B cell (primary cell): ENCODE data around the gene TTLL5. TPM values are rescaled to one million over a fixed set of nuclear protein-coding genes. Genes with fewer than 3 reads are reported as not detected.

Experiments used
- ATAC-seq: fragments of 200-7000 bp; cut with Tn5 transposase; one replicate; pipeline ENCODE4 v1.10.0; 2021; ENCODE audit warnings: low read depth, mild to moderate bottlenecking, moderate number of reproducible peaks, moderate library complexity
- CTCF ChIA-PET: fragments of 350-600 bp; sonication (Branson Sonifier 250); formaldehyde crosslinking; loops from one replicate; lab custom pipeline; 2021; ENCODE audit warnings: antibody characterized with exemption, inconsistent platforms; lab: Charles Lee
- POLR2A ChIA-PET: fragments of 350-600 bp; sonication (Branson Sonifier 250); formaldehyde crosslinking; loops from one replicate; lab custom pipeline; 2021; ENCODE audit warnings: antibody characterized with exemption; lab: Charles Lee
- DNase-seq: peaks from one replicate; pipeline ENCODE4 v3.0.0; 2013
- H2AFZ ChIP-seq: 2 replicates; pipeline ENCODE4 v1.6.1; 2012; ENCODE audit warnings: mild to moderate bottlenecking, low read depth, low read length; ENCODE audit not compliant: insufficient read depth, poor library complexity, severe bottlenecking
- H3K27ac ChIP-seq, 2 donors: 1 replicate in 1 of 2; 2 replicates in 1 of 2; pipeline ENCODE4 v1.5.1; 2012 to 2013; ENCODE audit warnings: low read length in 2 of 2, mild to moderate bottlenecking in 2 of 2, moderate library complexity in 1 of 2
- H3K27me3 ChIP-seq, 4 experiments: fragments of 200-600 bp in 1 of 4; sonication (generic) in 1 of 4; replicated peaks in 1 of 4; 1 replicate in 2 of 4; 2 replicates in 2 of 4; pipeline versions ENCODE4 v1.6.1 to v1.7.0; 2013 to 2016; ENCODE audit warnings: low read length in 3 of 4, mild to moderate bottlenecking in 2 of 4, mixed read lengths in 1 of 4, moderate library complexity in 1 of 4; ENCODE audit not compliant: insufficient read depth in 4 of 4, control insufficient read depth in 3 of 4; ENCODE audit errors: control extremely low read depth in 1 of 4
- H3K36me3 ChIP-seq, 2 experiments: replicated peaks in 1 of 2; 1 replicate in 1 of 2; 2 replicates in 1 of 2; pipeline versions ENCODE4 v1.6.1 to v1.7.1; 2013; ENCODE audit warnings: low read length in 1 of 2; ENCODE audit not compliant: insufficient read depth in 2 of 2, control insufficient read depth in 1 of 2; ENCODE audit errors: control extremely low read depth in 1 of 2, extremely low read depth in 1 of 2
- H3K4me1 ChIP-seq, 2 donors: fragments of 200-600 bp in 1 of 2; sonication (generic) in 1 of 2; 1 replicate in 1 of 2; 2 replicates in 1 of 2; pipeline versions ENCODE4 v1.5.1 to v1.6.1; 2013 to 2017; ENCODE audit warnings: low read length in 2 of 2; ENCODE audit not compliant: control insufficient read depth in 2 of 2, insufficient read depth in 2 of 2
- H3K4me2 ChIP-seq: replicated peaks from 2 replicates; pipeline ENCODE3; 2012; ENCODE audit warnings: mild to moderate bottlenecking, low read depth, low read length; ENCODE audit not compliant: poor library complexity, severe bottlenecking
- H3K4me3 ChIP-seq, 5 experiments: fragments of 200-600 bp in 1 of 5; sonication (generic) in 1 of 5; 1 replicate in 3 of 5; 2 replicates in 2 of 5; pipeline versions ENCODE4 v1.5.1 to v1.7.0; 2011 to 2016; ENCODE audit warnings: low read length in 4 of 5, mild to moderate bottlenecking in 4 of 5, low read depth in 2 of 5, control low read depth in 1 of 5, moderate library complexity in 1 of 5; ENCODE audit not compliant: insufficient read depth in 1 of 5; ENCODE audit errors: control extremely low read depth in 1 of 5, extremely low read depth in 1 of 5
- H3K79me2 ChIP-seq: fragments of 200-600 bp; sonication (generic); one replicate; pipeline ENCODE4 v1.6.0; 2016; ENCODE audit warnings: low read length; ENCODE audit not compliant: control insufficient read depth, insufficient read depth
- H3K9ac ChIP-seq: fragments of 200-600 bp; sonication (generic); 2 replicates; pipeline ENCODE4 v1.6.1; 2017; ENCODE audit warnings: mild to moderate bottlenecking, low read length, moderate library complexity
- H3K9me3 ChIP-seq, 3 donors: one replicate each; pipeline versions ENCODE4 v1.6.1 to v1.7.1; 2013; ENCODE audit warnings: low read length in 2 of 3; ENCODE audit not compliant: control insufficient read depth in 2 of 3, insufficient read depth in 1 of 3; ENCODE audit errors: control extremely low read depth in 1 of 3
- H4K20me1 ChIP-seq: 2 replicates; pipeline ENCODE4 v1.6.0; 2012; ENCODE audit warnings: mild to moderate bottlenecking, low read length; ENCODE audit not compliant: insufficient read depth, control insufficient read depth, poor library complexity, severe bottlenecking
- H3K27ac Mint-ChIP-seq: one replicate; pipeline ENCODE4 v1.8.0; 2021; ENCODE audit warnings: mixed read lengths
- H3K27me3 Mint-ChIP-seq: one replicate; pipeline ENCODE4 v1.8.0; 2021; ENCODE audit warnings: mixed read lengths
- H3K4me1 Mint-ChIP-seq: one replicate; pipeline ENCODE4 v1.8.0; 2021; ENCODE audit warnings: mixed read lengths
- H3K4me3 Mint-ChIP-seq: one replicate; pipeline ENCODE4 v1.8.0; 2021; ENCODE audit warnings: mixed read lengths
- H3K9me3 Mint-ChIP-seq: one replicate; pipeline ENCODE4 v1.8.0; 2022; ENCODE audit warnings: mixed read lengths; ENCODE audit not compliant: insufficient read depth
- CTCF ChIP-seq: fragments of 200-600 bp; IDR thresholded peaks from one replicate; pipeline ENCODE4 v1.8.0; 2022; ENCODE audit warnings: antibody characterized with exemption, mild to moderate bottlenecking
- EZH2 ChIP-seq: IDR thresholded peaks from 2 replicates; pipeline ENCODE4 v1.6.1; 2012; ENCODE audit warnings: borderline replicate concordance, low read depth, mild to moderate bottlenecking, moderate library complexity, low read length; ENCODE audit not compliant: insufficient read depth, poor library complexity, severe bottlenecking
- WGBS: methylation state at CpG from one replicate; pipeline ENCODE4 v1.1.5; 2013; ENCODE audit warnings: missing lambda C conversion rate; ENCODE audit not compliant: insufficient coverage; 5-methylcytosine and 5-hydroxymethylcytosine counted together
- intact Hi-C: fragments of 100-400 bp; cut with micrococcal nuclease; formaldehyde crosslinking; loops from one replicate; pipeline ENCODE4 v1.10.0; 2022
- polyA plus RNA-seq: library from polyadenylated mRNA; depleted of rRNA; stranded (reverse); fragments of >200 nt; gene quantifications from 2 replicates; pipeline ENCODE4 v1.2.3, GENCODE V29; 2012
- total RNA-seq, 2 donors: library from RNA; stranded (reverse); fragments of 120-200 nt in 1 of 2; gene quantifications; 1 replicate in 1 of 2; 2 replicates in 1 of 2; pipeline versions ENCODE4 v1.2.3 to v1.2.4, GENCODE V29; 2013 to 2022

Gene TTLL5
- total and polyA plus RNA-seq, 2 donors (not counting 1 experiment from before 2014, with no cell fraction given) = 10.9 to 50.9 TPM

GRCh38 chr14:75876530-75876929 lies 215.5 kb downstream of the TTLL5 start:
- H3K27ac Mint-ChIP-seq = no peak overlapping the region
- H3K4me3 ChIP-seq = no peak overlapping the region
- TF ChIP-seq EZH2 = no peak
- TF ChIP-seq CTCF = no peak
- H3K36me3 ChIP-seq = no peaks in the 10 kb centered on the region
- H3K9me3 ChIP-seq = no peaks in the 10 kb centered on the region
- DNase-seq = no peak
- no peak for ATAC-seq
- ChIA-PET POLR2A (no interaction called here), CTCF (no interaction called here)
- H3K4me1 ChIP-seq = no peaks in the 10 kb centered on the region
- no peak overlapping the region for H3K4me3 Mint-ChIP-seq
- 100% methylated on average over 3 of the region's 3 CpGs for WGBS
- intact Hi-C loops = no loop called here
- H3K9ac ChIP-seq = no peak overlapping the region
- no peaks in the 10 kb centered on the region for H3K27me3 ChIP-seq
- H2AFZ ChIP-seq = no peak overlapping the region
- no peaks in the 10 kb centered on the region for H3K9me3 Mint-ChIP-seq
- no peak overlapping the region for H3K4me2 ChIP-seq
- no peak overlapping the region for H3K27ac ChIP-seq
- H4K20me1 ChIP-seq = no peaks in the 10 kb centered on the region
- H3K4me1 Mint-ChIP-seq = no peaks in the 10 kb centered on the region
- no peaks in the 10 kb centered on the region for H3K79me2 ChIP-seq
- no peaks in the 10 kb centered on the region for H3K27me3 Mint-ChIP-seq

GRCh38 chr14:75877292-75877691 lies 216.2 kb downstream of the TTLL5 start:
- no peak for ATAC-seq
- CTCF ChIA-PET = no interaction called here
- no peaks in the 10 kb centered on the region for H4K20me1 ChIP-seq
- TF ChIP-seq CTCF (no peak), EZH2 (no peak)
- no peaks in the 10 kb centered on the region for H3K79me2 ChIP-seq
- Mint-ChIP-seq H3K4me1 (no peaks in the 10 kb centered on the region), H3K27ac (no peak overlapping the region), H3K27me3 (no peaks in the 10 kb centered on the region), H3K9me3 (no peaks in the 10 kb centered on the region), H3K4me3 (no peak overlapping the region)
- no peaks in the 10 kb centered on the region for H3K4me1 ChIP-seq
- intact Hi-C loops = no loop called here
- H2AFZ ChIP-seq = no peak overlapping the region
- WGBS = no CpG with 5 or more reads among the region's 1 CpG
- DNase-seq = no peak
- no peaks in the 10 kb centered on the region for H3K9me3 ChIP-seq
- no peaks in the 10 kb centered on the region for H3K36me3 ChIP-seq
- H3K4me3 ChIP-seq = no peak overlapping the region
- POLR2A ChIA-PET = no interaction called here
- H3K27ac ChIP-seq = no peak overlapping the region
- no peaks in the 10 kb centered on the region for H3K27me3 ChIP-seq
- H3K9ac ChIP-seq = no peak overlapping the region
- no peak overlapping the region for H3K4me2 ChIP-seq
